CD1c-positive myeloid dendritic cell (primary cell): ENCODE results near the gene SLC39A10.
"Not testable (repeated sequence)": the region's sequence is repeated elsewhere in the genome, so short reads cannot be mapped to it uniquely, and the experiment has no call there.

Experiments used
- DNase-seq: peaks from one replicate; pipeline ENCODE4 v3.0.0-alpha.2; 2016; ENCODE audit errors: extremely low spot score

Gene SLC39A10

DNA sequence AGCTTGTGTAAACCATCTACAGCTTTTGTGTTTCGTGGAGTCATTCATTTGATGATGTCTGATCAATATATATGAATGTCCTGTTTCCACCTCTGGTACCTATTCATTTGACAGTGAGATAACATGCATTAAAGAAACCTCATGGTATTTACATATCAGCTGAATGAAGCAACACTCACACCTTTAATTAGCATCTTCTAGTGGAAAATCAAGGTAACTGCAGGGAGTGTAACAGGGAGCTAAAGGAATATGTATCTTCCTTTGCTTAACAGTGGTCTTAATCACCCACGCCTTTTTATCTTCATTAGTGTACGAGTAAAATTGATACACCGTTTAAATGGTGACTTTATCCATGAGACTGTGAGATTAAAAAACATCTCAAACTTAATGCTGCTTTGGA lies 15.6 kb downstream of the SLC39A10 start:
- DNase-seq = no peak

DNA sequence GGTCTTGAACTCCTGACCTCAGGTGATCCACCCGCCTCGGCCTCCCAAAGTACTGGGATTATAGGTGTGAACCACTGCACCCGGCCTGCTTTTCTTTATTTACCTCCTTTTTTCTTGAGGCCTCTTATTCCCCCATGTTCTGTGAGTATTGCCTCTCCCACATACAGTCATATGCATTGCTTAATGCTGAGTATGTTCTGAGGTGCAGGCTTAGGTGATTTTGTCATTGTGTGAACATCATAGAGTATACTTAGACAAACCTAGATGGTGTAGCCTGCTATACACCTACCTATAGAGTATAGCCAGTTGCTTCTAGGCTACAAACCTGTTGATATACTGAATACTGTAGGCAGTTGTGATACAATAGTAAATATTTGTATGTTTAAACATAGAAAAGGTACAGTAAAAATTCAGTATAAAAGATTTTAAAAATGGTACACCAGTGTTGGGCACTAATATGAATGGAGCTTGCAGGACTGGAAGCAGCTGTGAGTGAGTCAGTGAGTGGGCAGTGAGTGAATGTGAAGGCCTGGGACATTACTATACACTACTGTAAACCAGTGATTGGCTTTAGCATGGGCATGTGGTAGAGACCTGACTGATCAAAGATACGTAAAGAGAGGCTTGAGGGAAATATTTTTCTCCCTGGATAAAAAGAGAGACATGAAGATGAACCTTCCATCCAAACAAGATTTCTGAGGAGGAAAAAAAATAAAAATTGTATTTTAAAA lies 17.6 kb downstream of the SLC39A10 start:
- DNase-seq = no peak

DNA sequence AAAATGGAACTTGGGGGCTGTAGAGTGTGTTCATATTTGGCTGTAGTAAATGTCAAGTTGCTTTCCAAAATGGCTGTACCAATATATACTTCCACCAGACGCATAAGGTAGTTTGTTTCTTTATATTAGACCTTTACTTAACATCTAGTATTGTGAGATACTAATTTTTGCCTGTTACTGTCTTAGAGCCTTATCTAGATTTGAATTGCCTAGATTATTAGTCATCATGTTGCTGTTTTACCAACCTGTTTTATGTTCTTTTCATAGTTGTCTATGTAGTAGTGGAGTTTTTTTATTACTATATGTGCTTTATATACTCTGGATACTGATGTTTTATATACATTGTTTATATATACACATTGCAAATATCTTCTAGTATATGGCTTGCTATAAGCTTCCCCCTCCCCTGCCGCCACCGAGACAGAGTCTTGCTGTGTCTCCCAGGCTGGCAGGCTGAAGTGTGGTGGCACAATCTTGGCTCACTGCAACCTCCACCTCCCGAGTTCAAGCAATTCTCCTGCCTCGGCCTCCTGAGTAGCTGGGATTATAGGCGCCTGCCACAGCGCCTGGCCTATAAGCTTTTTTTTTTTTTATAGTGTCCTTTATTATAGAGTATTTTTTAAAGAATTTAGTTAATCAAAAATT lies 18.9 kb downstream of the SLC39A10 start:
- no peak for DNase-seq

DNA sequence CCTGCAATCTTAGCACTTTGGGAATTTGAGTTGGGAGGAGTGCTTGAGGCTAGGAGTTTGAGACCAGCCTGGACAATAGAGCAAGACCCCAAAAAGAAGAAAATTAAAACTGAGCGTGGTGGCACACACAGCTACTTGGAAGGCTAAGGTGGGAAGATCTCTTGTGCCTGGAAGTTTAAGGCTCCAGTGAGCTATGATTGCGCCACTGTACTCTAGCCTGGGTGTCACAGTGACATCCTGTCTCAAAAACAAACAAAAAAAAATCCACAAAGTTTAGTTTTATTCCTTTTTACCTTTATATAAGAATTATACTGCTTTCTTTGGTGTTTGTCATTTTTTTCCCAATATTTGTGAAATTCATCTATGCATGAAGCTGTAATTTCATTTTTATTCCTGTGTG lies 20.3 kb downstream of the SLC39A10 start:
- DNase-seq = no peak

DNA sequence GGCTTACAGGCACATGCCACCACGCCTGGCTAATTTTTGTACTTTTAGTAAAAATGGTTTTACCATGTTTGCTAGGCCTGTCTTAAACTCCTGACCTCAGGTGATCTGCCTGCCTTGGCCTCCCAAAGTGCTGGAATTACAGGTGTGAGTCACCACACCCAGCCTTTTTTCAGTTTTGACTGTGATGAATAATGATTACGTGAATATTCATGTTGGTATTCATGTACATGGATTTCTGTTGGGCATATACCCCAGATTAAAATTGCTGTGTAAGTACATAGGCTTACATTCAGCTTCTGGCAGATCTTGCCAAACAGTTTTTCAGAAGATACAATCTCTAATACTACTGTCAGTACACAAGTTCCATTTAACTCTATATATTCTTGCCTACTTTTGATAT lies 20.9 kb downstream of the SLC39A10 start:
- no peak for DNase-seq

GRCh38 chr2:195682077-195682476 lies 25.1 kb downstream of the SLC39A10 start:
- DNase-seq = no peak

- no peak for DNase-seq
Observed at GRCh38 chr2:195683174-195683573, 26.1 kb downstream of the SLC39A10 start.

DNA sequence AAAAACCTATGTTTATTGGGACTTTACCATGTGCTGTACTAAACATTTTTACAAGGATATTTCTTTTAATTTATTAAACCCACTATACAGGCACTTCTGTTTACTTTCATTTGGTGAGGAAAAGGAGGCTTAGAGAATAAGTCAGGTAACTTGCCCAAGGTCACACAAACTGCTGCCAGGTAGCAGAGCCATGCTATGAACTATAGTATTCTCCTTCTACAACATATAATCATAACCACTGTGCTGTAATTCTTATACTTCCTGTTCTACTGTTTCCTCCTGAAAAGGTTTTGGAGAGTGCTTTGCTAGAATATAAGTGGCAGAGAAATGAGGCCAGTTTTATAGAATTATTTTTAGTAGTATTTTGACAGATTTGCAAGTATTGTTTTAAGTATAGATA lies 29.5 kb downstream of the SLC39A10 start:
- no peak for DNase-seq

DNA sequence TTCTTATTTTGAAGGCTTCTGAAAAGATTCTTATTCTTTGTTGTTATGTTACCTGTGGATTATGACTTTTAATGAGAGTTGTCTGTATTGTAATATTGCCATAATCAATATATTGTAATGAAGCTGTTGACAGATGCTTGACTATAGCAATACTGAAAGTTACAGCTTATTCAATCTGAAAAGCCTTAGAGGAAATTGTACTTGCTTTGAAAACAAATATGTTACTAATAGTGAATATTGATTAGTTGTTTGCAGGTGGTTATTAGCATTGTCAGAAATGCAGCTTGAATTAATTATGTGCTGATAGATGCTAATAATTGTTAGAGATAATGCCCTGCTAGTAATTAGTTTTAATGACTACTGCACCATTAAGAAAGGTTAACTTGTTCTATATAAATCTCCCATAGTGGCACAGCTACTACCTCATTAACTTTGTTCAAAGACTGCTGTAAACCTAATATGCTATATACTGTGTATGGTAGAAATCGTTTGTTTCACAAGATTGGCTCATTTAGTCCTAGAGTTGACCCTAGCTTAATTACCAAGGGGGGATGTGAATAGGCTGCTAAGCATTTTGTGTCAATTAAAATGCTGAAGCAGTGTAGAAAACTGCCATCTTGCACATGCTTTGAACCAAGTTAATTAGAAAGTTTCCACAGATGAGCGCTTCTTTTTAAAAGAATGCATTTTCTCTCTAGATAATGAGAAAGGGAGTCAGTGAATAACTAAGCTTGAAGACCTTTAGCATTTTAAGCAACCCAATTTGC lies 30.5 kb downstream of the SLC39A10 start:
- DNase-seq = no peak

- not testable (repeated sequence) for DNase-seq
Observed at GRCh38 chr2:195692531-195692930, 35.5 kb downstream of the SLC39A10 start.

- no peak for DNase-seq
Observed at GRCh38 chr2:195694553-195694952, 37.5 kb downstream of the SLC39A10 start.

DNA sequence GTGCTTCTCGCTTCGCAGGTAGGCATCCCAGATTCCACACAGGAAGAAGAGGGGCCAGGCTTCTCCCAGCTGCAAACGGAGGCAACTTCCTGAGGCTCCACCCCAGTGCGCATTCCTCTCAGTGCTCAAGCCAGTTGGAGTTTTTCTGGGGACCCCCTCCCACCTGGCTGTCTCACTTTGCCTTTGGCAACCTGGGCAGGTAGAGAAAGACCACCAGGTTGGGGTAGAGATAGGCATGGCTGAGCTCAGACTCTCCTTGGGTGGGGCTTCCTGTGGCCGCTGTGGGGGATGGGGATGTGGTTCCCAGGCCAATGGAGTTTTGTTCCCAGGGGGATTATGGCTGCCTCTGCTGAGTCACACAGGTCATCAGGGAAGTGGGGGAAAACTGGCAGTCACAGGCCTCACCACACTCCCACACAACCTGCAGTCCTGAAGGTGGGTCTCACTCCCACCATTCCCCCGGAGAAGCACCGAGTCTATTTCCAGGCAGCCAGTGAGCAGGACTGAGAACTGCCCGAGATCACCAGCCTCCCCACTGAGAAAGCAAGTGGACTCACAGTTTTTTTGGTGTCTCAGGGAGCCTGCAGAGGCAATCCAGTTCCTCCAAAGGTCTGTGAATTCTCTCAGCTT lies 38.1 kb downstream of the SLC39A10 start:
- no peak for DNase-seq

GRCh38 chr2:195696012-195696411 lies 39.0 kb downstream of the SLC39A10 start:
- DNase-seq = no peak

DNA sequence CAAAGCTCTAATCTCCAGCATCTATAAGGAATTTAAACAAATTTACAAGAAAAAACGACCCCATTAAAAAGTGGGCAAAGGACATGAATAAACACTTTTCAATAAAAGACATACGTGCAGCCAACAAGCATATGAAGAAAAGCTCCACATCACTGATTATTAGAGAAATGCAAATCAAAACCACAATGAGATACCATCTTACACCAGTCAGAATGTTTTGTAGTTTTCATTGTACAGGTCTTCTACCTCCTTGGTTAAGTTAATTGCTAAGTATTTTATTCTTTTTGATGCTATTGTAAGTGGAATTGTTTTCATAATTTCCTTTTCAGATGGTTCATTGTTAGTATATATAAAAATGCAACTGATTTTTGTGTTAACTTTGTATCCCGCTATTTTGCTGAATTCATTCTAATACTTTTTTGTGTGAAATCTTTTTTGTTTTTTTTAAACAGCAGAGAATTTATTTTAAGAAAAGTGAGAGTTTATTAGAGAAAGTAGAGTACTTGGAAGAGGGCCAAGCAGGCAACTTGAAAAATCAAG lies 40.7 kb downstream of the SLC39A10 start:
- no peak for DNase-seq

GRCh38 chr2:195700480-195700879 lies 43.5 kb downstream of the SLC39A10 start:
- DNase-seq = no peak

GRCh38 chr2:195706161-195706900 lies 49.3 kb downstream of the SLC39A10 start:
- no peak for DNase-seq

- no peak for DNase-seq
Observed at GRCh38 chr2:195709901-195710806, 53.1 kb downstream of the SLC39A10 start.

- DNase-seq = no peak
Observed at GRCh38 chr2:195711478-195711877, 54.5 kb downstream of the SLC39A10 start.

GRCh38 chr2:195716466-195716865 lies 59.4 kb downstream of the SLC39A10 start:
- no peak for DNase-seq

GRCh38 chr2:195721042-195721441 lies 64.0 kb downstream of the SLC39A10 start:
- no peak for DNase-seq
